HG03196 (cell line): ENCODE data around the gene ENPP7.

Experiments
- ATAC-seq: cut with Tn5 transposase; IDR thresholded peaks from one replicate; pipeline ENCODE4 v1.9.1; 2021; ENCODE audit not compliant: unreplicated experiment

Gene ENPP7

DNA sequence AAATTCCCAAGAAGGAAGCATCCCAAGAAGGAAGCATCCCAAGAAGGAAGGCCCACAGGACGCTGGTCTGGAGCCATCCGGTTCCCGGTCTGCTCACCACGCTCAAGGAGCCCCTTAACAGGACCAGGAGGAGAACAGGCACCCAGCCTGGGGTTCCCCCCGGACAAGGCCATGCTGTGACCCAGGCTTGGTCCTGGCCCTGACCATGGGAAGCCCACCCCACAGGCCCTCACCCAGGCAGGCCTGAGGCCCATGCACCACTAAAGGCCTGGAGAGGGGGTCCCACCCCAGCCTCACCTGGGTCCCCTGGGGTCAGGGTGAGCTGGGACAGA is 340 bp upstream of the ENPP7 start:
- ATAC-seq, result no peak

DNA sequence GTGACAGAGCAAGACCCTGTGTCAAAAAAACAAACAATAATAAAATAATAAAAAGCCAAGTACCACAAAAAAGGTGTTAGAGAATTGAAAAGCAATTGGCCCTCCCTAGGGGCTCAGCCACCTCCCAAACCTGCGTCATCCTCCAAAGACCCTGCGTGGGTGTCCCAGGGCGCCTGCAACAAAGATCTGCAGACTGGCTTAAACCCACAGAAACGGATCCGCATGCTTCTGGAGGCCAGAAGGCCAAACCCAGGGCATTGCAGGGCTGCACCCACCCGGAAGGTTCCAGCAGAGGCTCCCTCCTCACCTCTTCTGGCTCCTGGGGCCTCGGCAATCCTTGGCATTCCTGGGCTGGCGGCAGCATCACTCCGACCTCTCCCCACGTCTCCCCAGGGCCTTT is 1.5 kb downstream of the ENPP7 start:
- ATAC-seq, result no peak

DNA sequence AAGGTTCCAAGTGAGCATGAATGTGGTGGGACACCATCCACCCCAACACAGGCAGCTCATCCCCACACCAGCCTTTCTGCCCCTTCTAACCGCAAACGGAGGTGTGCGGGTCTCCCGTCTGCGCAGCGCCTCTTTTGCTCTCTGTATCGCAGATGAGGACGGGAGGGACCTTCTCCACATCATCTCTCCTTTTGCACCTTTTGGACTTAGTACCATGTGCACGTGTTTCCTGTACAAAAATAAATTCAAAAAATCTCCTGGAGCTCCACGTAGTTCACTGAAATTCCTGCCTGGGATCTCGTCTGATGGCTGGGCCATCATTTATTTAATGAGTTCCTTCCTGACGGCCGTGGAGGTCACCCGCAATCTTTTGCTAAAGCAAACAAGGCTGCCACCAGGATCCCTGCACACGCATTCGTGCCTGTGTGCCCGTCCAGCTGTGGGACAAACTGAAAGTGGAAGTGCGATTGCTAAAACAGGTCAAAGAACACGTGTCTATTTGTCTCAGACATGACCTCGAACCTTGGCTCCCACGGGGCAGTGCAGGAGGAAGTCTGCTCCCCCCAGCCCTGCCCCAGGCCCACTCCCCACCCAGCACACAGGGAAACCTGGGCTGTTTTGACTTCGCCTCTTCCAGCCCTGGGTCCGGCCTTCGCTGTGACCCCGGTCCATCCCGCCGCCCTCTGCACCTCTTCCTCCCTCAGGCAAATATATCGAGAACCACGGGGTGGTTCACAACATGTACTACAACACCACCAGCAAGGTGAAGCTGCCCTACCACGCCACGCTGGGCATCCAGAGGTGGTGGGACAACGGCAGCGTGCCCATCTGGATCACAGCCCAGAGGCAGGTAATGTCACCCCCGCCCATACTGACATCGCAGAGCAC is 2.3 kb downstream of the ENPP7 start:
- no peak for ATAC-seq

DNA sequence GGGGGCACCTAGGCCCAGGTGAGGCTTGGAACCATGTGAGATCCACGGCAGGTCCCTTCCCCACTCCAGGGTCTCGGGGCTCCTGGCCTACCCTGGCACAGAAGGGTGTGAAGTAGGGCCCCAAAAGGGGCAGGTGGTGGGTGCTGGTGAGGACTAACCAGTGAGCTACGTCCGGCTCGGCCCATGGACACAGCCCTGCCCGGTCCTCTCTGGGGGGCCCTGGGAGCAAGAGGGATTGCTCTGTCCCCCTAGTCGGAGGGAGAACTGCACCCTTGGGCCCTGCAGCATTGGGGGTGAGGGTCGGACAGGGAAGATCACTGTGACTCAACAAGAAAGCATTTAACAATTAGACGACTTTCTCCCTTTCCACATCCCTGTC is 2.9 kb downstream of the ENPP7 start:
- no peak for ATAC-seq

DNA sequence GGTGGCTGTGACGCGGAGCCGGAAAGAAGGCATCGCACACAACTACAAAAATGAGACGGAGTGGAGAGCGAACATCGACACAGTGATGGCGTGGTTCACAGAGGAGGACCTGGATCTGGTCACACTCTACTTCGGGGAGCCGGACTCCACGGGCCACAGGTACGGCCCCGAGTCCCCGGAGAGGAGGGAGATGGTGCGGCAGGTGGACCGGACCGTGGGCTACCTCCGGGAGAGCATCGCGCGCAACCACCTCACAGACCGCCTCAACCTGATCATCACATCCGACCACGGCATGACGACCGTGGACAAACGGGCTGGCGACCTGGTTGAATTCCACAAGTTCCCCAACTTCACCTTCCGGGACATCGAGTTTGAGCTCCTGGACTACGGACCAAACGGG is 4.4 kb downstream of the ENPP7 start:
- ATAC-seq, result no peak

DNA sequence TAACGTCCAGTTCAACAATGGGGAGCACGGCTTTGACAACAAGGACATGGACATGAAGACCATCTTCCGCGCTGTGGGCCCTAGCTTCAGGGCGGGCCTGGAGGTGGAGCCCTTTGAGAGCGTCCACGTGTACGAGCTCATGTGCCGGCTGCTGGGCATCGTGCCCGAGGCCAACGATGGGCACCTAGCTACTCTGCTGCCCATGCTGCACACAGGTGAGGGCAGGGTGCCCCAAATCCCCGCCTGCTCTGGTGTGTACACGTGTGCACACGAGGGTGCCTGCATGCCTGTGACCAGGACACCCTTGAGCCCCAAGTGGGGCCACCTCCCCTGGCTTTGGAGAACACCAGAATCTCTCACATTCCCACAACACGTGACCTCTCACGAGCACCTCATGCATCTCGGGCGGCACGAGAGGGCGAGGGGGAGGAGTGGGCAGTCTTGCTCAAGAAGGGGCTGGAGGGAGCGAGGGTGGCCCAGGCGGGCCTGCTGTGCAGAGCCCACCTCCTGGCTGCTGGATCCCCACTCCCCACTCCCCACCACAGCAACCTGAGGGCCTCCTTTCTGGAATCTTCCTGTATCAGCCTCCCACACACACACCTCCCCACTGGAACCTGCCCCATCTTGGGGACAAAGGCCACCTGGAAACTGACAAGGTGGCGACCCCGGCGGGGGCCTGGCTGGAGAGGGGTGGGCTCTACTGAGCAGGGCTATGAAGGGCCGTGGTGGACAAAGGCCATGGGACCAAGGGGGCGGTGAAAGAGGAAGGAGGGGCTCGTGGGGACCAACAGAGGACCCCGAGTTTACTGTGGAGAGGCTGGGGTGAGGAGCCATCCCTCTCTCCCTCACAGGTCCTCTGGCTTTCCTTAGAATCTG is 6.5 kb downstream of the ENPP7 start:
- ATAC-seq, result no peak

DNA sequence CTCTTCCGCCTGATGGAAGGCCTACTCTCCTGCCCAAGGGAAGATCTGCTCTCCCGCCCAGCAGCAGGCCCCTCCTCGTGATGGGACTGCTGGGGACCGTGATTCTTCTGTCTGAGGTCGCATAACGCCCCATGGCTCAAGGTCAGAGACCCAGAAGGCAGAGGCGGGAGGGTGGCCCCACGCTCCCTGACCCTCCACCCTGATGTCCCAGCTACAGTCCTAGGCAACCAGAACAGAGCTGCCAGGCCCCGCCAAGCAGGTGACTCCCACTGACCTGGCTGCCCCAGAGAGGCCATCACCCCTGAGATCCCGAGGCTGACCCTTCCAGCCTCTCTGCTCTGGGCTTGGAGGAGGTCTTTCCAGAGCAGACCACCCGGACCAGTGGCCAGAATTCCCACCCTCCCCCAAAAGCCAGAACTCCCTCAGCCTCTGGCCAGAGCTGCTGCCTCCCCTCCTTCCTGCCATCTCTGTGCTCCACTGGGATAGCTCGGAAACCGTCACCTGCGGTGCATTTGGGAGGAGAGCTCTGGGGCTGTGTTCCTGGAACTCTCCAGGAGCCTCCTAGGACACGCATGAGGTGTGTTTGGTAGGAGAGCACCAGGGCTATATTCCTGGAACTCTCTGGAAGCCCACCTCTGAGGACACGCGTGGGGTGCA is 7.3 kb downstream of the ENPP7 start:
- no peak for ATAC-seq

DNA sequence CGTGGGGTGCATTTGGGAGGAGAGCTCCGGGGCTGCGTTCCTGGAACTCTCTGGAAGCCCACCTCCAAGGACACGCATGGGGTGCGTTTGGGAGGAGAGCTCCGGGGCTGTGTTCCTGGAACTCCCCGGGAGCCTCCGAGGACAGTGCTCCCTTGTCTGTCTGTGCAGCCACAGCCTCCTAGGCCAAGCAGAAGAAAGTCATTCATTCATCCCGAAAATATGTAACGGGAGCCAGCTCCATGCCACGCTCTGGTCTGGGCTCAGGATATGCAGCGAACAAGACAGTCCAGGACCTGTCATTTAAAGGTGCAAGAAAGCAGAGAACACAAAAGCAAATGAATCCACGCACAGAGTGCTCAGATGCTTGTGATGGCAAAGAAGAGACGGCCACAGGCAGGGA is 7.9 kb downstream of the ENPP7 start:
- no peak for ATAC-seq

DNA sequence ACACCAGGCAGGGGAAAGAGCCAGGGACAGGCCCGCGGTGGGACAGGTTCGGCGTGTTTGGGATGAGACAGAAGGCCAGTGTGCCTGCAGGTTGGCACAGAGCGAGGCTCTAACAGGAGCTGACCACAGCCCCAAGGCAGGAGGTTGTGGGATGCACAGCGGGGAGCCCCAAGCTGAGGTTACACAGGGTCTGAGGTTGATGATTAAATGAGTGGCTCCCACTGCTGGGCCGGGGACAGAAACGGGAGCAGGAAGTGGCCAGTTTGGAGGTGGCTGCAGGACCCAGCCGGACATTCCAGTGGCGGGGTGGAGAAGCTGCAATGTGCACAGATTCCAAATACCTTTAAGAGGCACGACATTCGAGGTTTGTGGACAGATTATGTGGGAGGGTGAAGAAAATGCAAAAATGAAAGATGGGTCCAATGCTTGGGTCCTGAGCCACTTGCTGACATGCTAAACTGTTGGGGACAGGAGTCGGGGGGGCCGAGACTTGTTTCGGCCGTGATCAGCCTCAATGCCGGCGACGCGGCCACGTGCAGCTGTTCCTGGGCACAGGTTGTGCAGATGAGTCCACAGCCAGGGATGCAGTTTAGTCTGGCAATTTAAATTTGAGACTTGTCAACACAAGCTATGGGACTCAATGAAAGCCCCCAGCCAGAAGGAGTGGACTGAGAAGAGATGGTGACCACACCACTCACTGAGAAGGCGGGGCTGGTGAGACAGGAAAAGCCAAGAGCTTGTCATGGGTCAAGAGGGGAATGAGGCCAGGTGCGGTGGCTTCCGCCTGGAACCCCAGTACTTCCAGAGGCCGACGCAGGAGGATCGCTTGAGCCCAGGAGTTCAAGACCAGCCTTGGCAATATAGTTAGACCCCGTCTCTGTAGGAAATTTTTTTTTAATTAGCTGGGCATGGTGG is 8.7 kb downstream of the ENPP7 start:
- ATAC-seq, result no peak

DNA sequence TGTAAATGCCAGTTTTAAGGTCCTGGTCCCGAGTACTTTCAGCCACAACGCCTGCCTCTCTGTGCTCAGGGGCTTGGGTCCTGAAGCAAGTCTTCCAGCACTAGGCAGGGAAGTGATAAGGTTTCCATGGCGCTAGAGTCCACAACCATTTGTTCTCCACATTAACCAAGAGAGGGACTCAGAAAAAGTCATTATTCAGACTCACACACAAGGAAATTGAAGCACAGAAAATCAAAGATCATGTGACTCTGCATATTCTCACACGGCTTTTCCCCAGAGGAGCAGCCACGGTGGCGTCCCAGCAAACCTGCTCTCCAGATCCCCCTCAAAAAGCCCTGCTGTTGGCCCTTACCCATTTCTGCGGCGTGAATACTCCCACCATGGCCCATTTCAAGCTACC is 9.7 kb downstream of the ENPP7 start:
- no peak for ATAC-seq

DNA sequence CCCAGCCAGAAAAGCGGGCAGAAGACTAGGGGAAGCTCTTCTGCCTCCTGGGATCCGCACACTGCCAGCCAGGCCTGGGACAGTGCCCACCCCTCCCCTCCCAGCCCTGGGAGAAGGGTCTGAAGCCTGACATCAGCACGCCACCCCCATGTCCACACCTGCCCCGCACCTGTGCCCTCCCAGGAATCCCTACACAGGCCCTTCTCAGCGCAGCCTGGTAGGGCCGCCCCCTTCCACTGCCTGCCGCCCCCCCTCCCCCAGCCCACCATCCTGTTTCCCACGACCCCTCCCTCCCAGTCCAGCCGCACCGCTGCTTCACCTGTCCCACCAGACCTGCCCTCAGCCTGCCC is 10.6 kb downstream of the ENPP7 start:
- no peak for ATAC-seq

DNA sequence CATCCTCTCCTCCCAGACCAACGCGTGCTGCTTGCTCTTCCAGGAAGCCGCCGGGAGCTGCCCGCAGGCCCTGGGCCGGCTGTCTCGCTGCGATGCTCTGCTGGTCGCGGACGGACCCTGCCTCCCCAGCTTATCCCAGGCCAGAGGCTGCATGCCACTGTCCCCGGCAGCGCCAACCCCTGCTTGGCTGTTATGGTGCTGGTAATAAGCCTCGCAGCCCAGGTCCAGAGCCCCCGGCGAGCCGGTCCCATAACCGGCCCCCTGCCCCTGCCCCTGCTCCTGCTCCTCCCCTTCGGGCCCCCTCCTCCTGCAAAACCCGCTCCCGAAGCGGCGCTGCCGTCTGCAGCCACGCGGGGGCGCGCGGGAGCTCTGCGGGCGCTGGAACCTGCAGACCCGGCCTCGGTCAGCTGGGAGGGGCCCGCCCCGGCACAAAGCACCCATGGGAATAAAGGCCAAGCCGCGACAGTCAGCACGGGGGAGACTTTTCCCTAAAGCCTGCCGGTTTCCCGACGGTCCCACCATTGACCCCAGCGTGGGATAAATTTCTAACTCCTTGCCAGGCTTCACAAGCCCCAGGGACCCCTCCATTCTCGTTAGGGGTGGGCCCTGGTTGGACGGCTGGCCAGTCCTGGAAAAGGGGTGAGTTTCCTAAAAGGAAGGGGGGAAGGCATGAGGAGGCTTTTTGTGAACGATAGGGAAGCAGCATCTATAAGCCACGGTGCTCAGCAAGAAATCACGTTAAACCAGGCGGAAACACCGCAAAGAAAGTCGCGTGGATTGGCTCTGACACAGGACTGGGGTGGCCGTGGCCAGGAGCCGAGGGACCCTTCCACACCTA is 11.2 kb downstream of the ENPP7 start:
- no peak for ATAC-seq

DNA sequence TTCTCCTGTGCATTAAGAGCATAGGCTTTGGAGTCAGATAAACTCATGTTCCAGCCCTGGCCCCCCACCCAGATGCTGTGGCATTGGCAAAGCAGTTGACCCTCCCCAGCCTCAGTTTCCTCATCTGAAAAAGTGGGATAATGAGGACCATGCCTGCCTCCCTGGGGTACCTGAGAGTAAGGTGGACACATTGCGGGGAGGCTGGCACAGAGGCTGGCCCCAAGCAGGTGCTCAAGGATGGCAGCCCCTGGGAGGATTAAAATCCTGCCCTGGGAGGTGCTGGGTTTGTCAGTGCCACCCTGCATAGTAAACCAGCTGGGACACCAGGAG is 11.8 kb downstream of the ENPP7 start:
- ATAC-seq, result no peak

DNA sequence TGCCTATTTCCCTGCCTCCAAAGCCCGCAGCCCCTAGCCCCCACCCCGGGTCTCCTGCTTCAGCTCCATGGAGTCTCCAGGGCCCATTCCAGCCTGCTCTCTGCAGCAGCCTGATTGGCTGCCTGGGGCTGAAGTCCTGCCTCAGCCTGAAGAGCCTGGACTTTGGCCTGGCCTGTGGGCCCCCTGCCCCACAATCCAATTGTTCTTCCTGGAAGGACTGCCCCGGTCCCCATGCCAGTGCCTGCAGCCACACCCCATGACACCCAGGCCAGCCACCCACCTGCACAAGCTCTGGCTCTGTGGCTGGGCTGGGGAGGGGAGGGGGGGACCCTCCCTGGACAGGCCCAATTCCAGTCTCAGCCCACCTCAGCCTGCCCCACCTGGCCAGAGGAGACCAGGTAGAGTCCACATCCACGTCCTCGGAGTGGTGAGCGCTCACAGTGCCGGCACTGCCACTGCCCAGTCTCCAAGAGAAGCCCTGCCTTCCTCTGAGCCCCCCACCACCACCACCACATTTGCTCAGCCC is 12.3 kb downstream of the ENPP7 start:
- no peak for ATAC-seq

DNA sequence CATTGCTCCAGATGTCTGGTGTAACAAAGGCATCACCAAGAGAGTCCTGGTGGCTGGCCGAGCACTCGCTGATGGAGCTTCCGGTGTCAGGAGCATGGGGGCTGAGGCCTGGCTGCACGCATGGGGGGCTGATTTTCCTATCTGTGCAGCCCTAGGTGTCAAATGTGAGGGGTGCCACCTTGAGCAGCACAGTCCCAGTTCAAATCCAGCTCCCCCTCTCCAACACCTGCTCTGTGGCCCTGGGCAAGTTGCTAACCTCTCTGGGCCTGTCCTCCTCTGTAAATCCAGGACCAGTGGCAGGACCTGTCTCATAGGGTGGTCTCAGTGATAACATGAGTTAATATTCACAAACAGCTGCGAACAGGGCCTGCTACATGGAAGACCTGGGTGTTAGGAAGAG is 12.9 kb downstream of the ENPP7 start:
- no peak for ATAC-seq

DNA sequence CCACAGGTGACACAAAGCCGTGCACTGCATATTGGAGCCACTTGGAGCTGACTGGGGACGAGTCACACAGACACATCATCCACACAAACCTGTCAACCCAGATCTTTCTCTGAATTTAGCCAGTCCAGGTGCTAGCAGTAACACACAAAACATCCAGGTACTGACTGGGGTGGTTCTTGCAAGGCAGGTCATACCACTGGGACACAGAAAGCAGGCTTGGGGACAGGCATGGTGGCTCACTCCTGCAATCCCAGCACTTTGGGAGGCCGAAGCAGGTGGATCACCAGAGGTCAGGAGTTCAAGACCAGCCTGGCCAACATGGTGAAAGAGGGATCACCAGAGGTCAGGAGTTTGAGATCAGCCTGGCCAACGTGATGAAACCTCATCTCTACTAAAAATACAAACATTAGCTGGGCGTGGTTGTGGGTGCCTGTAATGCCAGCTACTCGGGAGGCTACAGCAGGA is 14.9 kb downstream of the ENPP7 start:
- ATAC-seq, result no peak

DNA sequence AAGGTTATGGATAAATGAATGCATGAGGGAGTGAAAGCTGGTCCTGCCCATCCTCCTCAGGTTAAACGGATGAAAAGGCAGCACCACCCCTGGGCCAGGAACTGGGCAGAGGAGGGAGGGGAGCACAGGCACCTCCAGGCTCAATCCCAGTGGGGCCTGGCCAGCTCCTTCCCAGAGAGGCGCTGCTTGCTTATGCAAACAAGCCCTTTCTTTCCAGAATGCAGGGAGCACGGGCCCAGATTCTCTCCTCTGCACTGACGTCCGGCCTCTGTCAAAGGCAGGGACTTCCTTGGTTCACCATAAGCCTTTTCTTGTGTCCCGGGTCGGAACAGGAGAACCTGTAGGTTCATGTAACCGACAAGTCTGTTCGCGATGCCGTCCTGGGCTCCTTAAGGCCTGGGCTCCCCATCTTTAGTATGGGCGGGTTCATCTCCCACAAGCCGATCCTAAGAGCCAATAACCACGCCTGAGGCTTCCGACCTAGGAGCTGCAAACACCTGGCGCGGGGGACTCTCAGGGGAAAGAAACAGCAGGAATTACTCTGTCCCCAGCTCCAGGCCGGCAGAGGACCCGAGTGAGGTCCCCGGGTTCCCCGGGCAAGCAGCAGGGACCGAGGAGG is 16.3 kb downstream of the ENPP7 start:
- no peak for ATAC-seq

DNA sequence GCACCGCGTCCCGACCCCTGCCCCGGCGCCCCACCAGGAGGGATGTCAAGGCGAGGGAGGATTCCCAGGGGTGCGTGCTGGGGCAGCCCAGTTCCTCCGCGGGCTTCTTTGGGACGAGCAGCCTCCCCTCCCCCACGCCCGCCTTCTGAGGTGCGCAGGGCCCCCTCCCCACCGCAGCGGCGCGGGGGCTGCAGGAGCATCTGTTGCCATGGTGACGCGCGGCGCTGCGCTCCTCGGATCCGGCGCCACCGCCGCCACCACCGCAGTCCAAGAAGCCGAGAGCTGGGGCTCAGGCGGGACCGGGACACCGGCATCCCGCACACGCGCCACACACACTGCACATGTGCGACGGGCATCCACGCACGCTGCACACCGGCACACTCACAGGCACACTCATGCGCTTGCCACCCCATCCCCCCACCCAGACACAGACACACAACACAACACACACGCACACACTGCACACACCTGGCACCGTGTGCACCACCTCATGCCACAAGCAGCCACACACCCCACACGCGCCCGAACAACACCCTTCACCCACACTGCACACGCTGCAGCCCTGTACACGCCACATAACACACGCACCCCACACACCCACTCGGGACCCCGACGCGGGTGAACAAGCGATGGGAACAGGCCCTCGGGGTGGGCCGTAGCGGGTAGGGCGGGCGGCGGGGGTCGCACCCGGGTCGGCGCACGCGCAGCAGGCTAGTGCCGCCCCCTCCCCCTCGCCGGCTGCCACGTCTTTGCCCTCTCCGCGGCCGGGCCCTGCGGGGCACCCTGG is 17.0 kb downstream of the ENPP7 start:
- ATAC-seq, result no peak
